ENCODE data around the gene HSPA13.
"Not testable (repeated sequence)": the region's sequence is repeated elsewhere in the genome, so short reads cannot be mapped to it uniquely, and the experiment has no call there.

The HSPA13 gene

DNA sequence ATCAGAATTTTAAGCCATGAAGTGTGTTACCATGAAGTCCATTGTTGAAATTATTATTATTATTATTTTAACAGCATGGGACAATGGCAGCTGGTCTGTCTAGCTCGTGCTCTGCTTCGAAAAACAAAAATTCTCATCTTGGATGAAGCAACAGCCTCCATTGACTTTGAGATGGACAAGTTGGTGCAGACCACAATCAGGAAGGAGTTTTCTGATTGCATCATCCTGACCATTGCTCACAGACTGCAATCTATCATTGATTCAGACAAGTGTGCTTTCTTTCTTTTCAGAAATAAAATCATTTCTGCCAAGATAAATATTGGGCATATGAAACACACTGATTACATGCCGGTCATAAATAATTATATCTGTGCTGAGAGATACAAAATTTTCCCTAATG, 21.0 kb downstream of the HSPA13 start:
- TF ChIP-seq, protein P1, sequence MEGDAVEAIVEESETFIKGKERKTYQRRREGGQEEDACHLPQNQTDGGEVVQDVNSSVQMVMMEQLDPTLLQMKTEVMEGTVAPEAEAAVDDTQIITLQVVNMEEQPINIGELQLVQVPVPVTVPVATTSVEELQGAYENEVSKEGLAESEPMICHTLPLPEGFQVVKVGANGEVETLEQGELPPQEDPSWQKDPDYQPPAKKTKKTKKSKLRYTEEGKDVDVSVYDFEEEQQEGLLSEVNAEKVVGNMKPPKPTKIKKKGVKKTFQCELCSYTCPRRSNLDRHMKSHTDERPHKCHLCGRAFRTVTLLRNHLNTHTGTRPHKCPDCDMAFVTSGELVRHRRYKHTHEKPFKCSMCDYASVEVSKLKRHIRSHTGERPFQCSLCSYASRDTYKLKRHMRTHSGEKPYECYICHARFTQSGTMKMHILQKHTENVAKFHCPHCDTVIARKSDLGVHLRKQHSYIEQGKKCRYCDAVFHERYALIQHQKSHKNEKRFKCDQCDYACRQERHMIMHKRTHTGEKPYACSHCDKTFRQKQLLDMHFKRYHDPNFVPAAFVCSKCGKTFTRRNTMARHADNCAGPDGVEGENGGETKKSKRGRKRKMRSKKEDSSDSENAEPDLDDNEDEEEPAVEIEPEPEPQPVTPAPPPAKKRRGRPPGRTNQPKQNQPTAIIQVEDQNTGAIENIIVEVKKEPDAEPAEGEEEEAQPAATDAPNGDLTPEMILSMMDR (conservative IDR thresholded peaks at IDR 0.05; ENCODE audit: low read length), result no peak
- H3K4me3 ChIP-seq (ENCODE audit: low read length), result no peak overlapping the region
- no peak for DNase-seq (ENCODE audit: low read depth)

DNA sequence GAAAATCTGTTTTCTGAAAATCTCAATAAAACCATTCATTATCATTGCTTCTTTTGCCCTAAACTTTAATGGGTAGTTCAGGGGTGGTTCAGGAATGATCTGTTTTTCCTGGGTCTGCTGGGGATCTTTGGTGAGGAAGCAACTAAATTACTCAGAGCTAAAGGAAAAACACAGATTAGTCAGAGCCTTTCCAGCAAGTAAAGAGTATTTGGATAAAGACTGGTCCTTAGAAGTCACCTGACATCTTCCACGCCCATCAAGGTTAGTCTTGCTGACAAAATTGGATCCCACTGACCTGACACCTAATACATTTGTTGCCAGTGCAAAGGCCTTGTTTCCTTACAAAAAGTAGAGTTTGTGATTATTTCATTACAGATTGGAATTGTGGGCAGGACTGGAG, 24.2 kb downstream of the HSPA13 start:
- H3K4me3 ChIP-seq (ENCODE audit: low read length), result no peak overlapping the region
- DNase-seq (ENCODE audit: low read depth), result no peak
- TF ChIP-seq, protein P1 (conservative IDR thresholded peaks at IDR 0.05; ENCODE audit: low read length), result no peak

DNA sequence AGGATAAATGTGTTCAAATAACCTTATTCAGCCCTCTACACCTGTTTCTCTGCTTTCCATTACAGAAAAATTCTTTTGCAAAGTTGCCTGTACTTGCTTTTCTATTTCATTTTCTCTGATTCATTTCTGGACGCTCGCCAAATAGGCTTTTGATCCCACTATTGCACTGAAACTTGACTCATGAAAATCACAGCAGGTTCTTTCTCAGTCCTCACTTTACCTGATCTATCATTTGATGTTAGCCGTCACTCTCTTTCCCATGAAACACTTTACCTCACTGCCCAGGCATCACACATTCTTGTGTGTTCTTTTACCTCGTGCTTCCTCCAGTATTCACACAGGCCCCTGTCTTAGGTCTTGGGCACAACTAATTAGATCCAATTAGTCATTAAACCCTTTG, 26.2 kb downstream of the HSPA13 start:
- H3K4me3 ChIP-seq (ENCODE audit: low read length), result no peak overlapping the region
- no peak for DNase-seq (ENCODE audit: low read depth)
- TF ChIP-seq, protein P1 (conservative IDR thresholded peaks at IDR 0.05; ENCODE audit: low read length), result no peak

DNA sequence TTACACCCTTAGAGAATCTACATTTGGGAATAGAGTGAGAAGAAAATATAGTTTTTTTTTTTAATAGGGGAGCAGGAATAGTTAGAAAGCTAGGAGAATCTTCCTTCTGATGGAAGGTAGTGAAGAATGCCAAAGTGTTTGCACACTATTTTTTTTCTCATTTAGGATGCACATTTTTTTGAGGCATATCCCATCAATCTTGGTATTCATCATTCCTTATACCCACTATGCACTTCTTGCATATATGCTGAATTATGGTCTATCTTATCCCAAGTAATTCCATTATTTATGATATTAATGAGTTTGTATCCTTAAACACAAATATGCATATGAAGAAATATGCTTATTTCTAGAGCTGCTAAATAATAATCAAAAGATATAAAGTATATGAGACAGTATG, 28.4 kb downstream of the HSPA13 start:
- DNase-seq (ENCODE audit: low read depth), result no peak
- TF ChIP-seq, protein P1 (conservative IDR thresholded peaks at IDR 0.05; ENCODE audit: low read length), result no peak
- H3K4me3 ChIP-seq (ENCODE audit: low read length), result no peak overlapping the region

DNA sequence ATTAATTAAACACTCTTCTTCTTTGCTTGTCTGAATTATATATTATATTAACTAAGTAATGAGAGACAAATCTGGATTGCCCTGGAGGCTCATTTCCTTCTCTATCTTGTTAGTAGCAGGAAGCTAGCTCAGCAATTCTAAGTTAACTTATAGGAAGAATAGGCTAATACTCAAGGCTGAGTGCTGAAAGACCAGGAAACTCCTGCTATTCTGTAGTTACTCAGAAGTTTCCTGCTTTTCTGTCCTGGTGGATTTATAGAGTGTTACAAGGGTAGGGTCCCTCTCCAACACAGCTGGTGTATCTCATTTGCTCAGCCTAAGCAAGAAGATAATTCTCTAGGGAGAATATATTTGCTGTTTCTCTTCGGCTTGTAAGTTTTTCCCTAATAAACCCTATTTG, 29.2 kb downstream of the HSPA13 start:
- TF ChIP-seq, protein P1 (conservative IDR thresholded peaks at IDR 0.05; ENCODE audit: low read length), result no peak
- no peak for DNase-seq (ENCODE audit: low read depth)
- no peak overlapping the region for H3K4me3 ChIP-seq (ENCODE audit: low read length)

DNA sequence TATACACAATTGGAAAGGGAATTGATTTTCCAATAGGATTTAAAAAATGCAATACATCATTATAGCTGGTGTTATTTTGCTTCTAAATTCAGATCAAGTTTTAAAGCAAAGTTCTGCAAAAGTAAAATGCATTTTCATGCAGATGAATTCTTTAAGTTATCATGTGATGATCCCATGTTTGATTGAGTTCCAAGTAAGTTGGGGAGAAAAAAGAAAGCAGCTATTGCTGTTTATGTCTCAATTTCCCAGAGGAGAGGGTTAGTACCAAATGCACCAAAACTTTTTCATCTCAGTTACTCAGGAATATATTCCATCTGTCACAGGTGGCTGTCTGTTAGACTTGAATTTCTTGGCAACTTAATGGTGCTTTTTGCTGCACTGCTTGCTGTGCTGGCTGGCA, 29.7 kb downstream of the HSPA13 start:
- TF ChIP-seq, protein P1 (conservative IDR thresholded peaks at IDR 0.05; ENCODE audit: low read length), result no peak
- H3K4me3 ChIP-seq (ENCODE audit: low read length), result no peak overlapping the region
- no peak for DNase-seq (ENCODE audit: low read depth)

DNA sequence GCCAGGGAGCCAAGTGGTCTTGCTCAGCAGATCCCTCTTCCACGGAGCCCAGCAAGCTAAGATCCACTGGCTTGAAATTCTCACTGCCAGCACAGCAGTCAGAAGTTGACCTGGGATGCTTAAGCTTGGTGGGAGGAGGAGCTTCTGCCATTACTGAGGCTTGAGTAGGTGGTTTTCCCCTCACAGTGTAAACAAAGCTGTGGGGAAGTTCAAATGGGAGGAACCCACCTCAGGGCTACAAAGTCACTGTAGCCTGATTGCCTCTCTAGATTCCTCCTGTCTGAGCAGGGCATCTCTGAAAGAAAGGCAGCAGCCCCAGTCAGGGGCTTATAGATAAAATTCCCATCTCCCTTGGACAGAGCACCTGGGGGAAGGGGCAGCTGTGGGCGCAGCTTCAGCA, 55.6 kb downstream of the HSPA13 start:
- not testable (repeated sequence) for DNase-seq (ENCODE audit: low read depth); H3K4me3 ChIP-seq (ENCODE audit: low read length)

DNA sequence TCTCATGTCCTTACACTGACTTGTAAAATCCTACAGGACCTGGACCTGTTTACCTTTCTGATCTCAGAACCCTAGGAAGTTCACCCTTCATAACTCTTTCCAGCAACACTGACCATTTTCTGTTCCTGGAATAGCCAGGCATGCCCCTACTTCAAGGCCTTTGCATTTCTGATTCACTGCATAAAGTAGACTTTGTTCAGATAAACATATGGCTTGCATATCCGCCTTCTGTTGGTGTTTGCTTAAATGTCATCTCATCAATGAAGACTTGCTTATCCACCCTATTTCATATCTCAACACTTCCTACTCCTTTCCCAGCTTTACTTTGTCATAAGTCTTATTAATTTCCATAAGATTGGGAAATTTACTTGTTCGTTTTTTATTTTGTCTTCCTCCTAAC, 57.4 kb downstream of the HSPA13 start:
- no peak overlapping the region for H3K4me3 ChIP-seq (ENCODE audit: low read length)
- TF ChIP-seq, protein P1 (conservative IDR thresholded peaks at IDR 0.05; ENCODE audit: low read length), result no peak
- DNase-seq (ENCODE audit: low read depth), result no peak
